HepG2 (cell line): ENCODE data around the gene CPT1A. TPM values are rescaled to one million over a fixed set of nuclear protein-coding genes. Genes with fewer than 3 reads are reported as not detected.
A peak's percentile ranks its signal among the peaks of the same experiment; 100 is the strongest.

Source experiments
- ATAC-seq: fragments of 200-7000 bp; cut with Tn5 transposase; 3 replicates; pipeline ENCODE4 v1.9.1; 2020; ENCODE audit warnings: mild to moderate bottlenecking, moderate library complexity
- BruUV-seq: library from RNA; stranded (reverse); fragments of 400-500 nt; replicated peaks from 2 replicates; lab custom pipeline; 2021; lab: Mats Ljungman, UMichigan
- CTCF ChIA-PET: fragments of 300-600 bp; formaldehyde crosslinking; extraction: SDS; loops from one replicate; lab custom pipeline; 2021; ENCODE audit warnings: low total read pairs, inconsistent platforms, low intra/inter-chr PET ratio; lab: Yijun Ruan, JAX
- POLR2A ChIA-PET: fragments of 350-600 bp; sonication (Branson Sonifier 250); formaldehyde crosslinking; loops from one replicate; lab custom pipeline; 2020; ENCODE audit warnings: antibody characterized with exemption, inconsistent platforms; lab: Yijun Ruan, JAX
- DNase-seq: peaks from one replicate; pipeline ENCODE4 v3.0.0-alpha.2; 2015; ENCODE audit warnings: low spot score
- FAIRE-seq: peaks from 3 replicates; lab custom pipeline; 2011; peaks lifted over from hg19 to GRCh38; lab: Jason Lieb, UNC
- H2AFZ ChIP-seq: one replicate; pipeline ENCODE4 v1.6.1; 2011; ENCODE audit warnings: low read length, inconsistent platforms
- H3K27ac ChIP-seq: fragments of 300-600 bp; 3 replicates; pipeline ENCODE4 v1.8.0; 2011; ENCODE audit warnings: mixed run types, mild to moderate bottlenecking, mixed read lengths, low read length, inconsistent platforms; ENCODE audit not compliant: insufficient read depth; ENCODE audit errors: extremely low read length
- H3K27me3 ChIP-seq, 2 experiments: fragments of 200-600 bp in 1 of 2; 2 replicates in 1 of 2; 3 replicates in 1 of 2; pipeline versions ENCODE4 v1.6.0 to v1.8.0; 2011; ENCODE audit warnings: low read length in 2 of 2, mild to moderate bottlenecking in 2 of 2, moderate library complexity in 2 of 2, inconsistent platforms in 1 of 2; ENCODE audit not compliant: insufficient read depth in 2 of 2, control insufficient read depth in 1 of 2
- H3K36me3 ChIP-seq, 2 experiments: fragments of 200-600 bp in 1 of 2; replicated peaks in 1 of 2; 2 replicates in 1 of 2; 3 replicates in 1 of 2; pipeline versions ENCODE4 v1.5.1 to v1.8.0; 2011; ENCODE audit warnings: low read length in 2 of 2, inconsistent platforms in 1 of 2; ENCODE audit not compliant: insufficient read depth in 2 of 2, control insufficient read depth in 1 of 2
- H3K4me1 ChIP-seq: 2 replicates; pipeline ENCODE4 v1.5.1; 2012; ENCODE audit warnings: low read length, inconsistent platforms; ENCODE audit not compliant: insufficient read depth
- H3K4me2 ChIP-seq: 2 replicates; pipeline ENCODE4 v1.6.0; 2011; ENCODE audit warnings: low read depth, low read length, inconsistent platforms
- H3K4me3 ChIP-seq, 3 experiments: fragments of 200-600 bp in 1 of 3; sonication (generic), shearing (Covaris generic) in 1 of 3; replicated peaks in 1 of 3; 2 replicates each; pipeline ENCODE4 v1.5.1; 2011 to 2016; ENCODE audit warnings: low read length in 3 of 3, inconsistent platforms in 2 of 3, low read depth in 2 of 3, mild to moderate bottlenecking in 2 of 3, control low read depth in 1 of 3, mixed read lengths in 1 of 3; ENCODE audit not compliant: insufficient read depth in 1 of 3
- H3K79me2 ChIP-seq: one replicate; pipeline ENCODE4 v1.6.1; 2011; ENCODE audit warnings: low read length, inconsistent platforms; ENCODE audit not compliant: insufficient read depth
- H3K9ac ChIP-seq: 2 replicates; pipeline ENCODE4 v1.6.0; 2011; ENCODE audit warnings: mild to moderate bottlenecking, low read depth, low read length, inconsistent platforms; ENCODE audit not compliant: insufficient read depth
- H3K9me3 ChIP-seq: 2 replicates; pipeline ENCODE4 v1.5.1; 2012; ENCODE audit warnings: mild to moderate bottlenecking, low read length
- H4K20me1 ChIP-seq: 2 replicates; pipeline ENCODE4 v1.6.0; 2011; ENCODE audit warnings: inconsistent platforms, mild to moderate bottlenecking, low read length, moderate library complexity; ENCODE audit not compliant: insufficient read depth
- AKAP8 ChIP-seq: sonication (generic); formaldehyde crosslinking; IDR thresholded peaks from 2 replicates; pipeline ENCODE4 v1.5.1; 2020; ENCODE audit warnings: mild to moderate bottlenecking, missing genetic modification reagents
- MIER2 ChIP-seq: IDR thresholded peaks from 2 replicates; pipeline ENCODE4 v1.6.1; 2016; ENCODE audit warnings: missing biosample characterization, missing genetic modification reagents
- ZBTB4 ChIP-seq: sonication (generic); formaldehyde crosslinking; IDR thresholded peaks from 2 replicates; pipeline ENCODE4 v1.4.0; 2020; ENCODE audit warnings: missing genetic modification reagents, mild to moderate bottlenecking, borderline replicate concordance
- ZNF124 ChIP-seq: sonication (generic); formaldehyde crosslinking; IDR thresholded peaks from 2 replicates; pipeline ENCODE4 v1.4.0; 2020; ENCODE audit warnings: missing genetic modification reagents
- ZNF264 ChIP-seq: sonication (generic); formaldehyde crosslinking; IDR thresholded peaks from 2 replicates; pipeline ENCODE4 v1.4.0; 2020; ENCODE audit warnings: missing genetic modification reagents
- ZNF296 ChIP-seq: sonication (generic); formaldehyde crosslinking; conservative IDR thresholded peaks from 2 replicates; pipeline ENCODE4 v1.5.0; 2020; ENCODE audit warnings: mild to moderate bottlenecking, missing genetic modification reagents
- ZNF543 ChIP-seq: sonication (generic); formaldehyde crosslinking; IDR thresholded peaks from 2 replicates; pipeline ENCODE4 v1.4.0; 2020; ENCODE audit warnings: mild to moderate bottlenecking, missing genetic modification reagents
- ZSCAN12 ChIP-seq: sonication (generic); formaldehyde crosslinking; IDR thresholded peaks from 2 replicates; pipeline ENCODE4 v1.9.0; 2021; ENCODE audit warnings: mild to moderate bottlenecking, missing genetic modification reagents
- ZSCAN29 ChIP-seq: sonication (generic); formaldehyde crosslinking; conservative IDR thresholded peaks from 2 replicates; pipeline ENCODE4 v1.4.0; 2020; ENCODE audit warnings: mild to moderate bottlenecking, missing genetic modification reagents
- WGBS: methylation state at CpG from one replicate; pipeline ENCODE4 v1.1.6; 2017; ENCODE audit warnings: low lambda C conversion rate; 5-methylcytosine and 5-hydroxymethylcytosine counted together
- in situ Hi-C: cut with HindIII; loops from 2 replicates; pipeline ENCODE4 v1.10.0; 2017; ENCODE audit warnings: low pct_unique_long_range_greater_than_20kb; ENCODE audit not compliant: extremely low pct_ligation_motif_present
- intact Hi-C: fragments of 100-400 bp; cut with micrococcal nuclease; formaldehyde crosslinking; loops from one replicate; pipeline ENCODE4 v1.10.0; 2022; ENCODE audit not compliant: unreplicated experiment
- polyA plus RNA-seq, 8 experiments: library from polyadenylated mRNA; depleted of rRNA in 3 of 8; stranded (reverse) in 7 of 8; unstranded in 1 of 8; fragments of >200 nt; fragmentation: Illumina TruSeq in 4 of 8; extraction: Trizol in 4 of 8; gene quantifications; 2 replicates each; pipeline versions ENCODE4 v1.2.1 to v1.2.3, GENCODE V29; 2011 to 2016; ENCODE audit warnings: low read depth in 4 of 8, missing spikeins in 1 of 8, mixed read lengths in 1 of 8; ENCODE audit not compliant: insufficient read depth in 1 of 8
- total RNA-seq, 5 experiments: library from RNA; depleted of rRNA; stranded (reverse); fragments of >200 nt; fragmentation: Illumina TruSeq; extraction: Trizol; gene quantifications; 2 replicates each; pipeline ENCODE4 v1.2.3, GENCODE V29; 2016; ENCODE audit warnings: low read depth in 1 of 5

CPT1A gene
- total and polyA plus RNA-seq, 2 of the 13 experiments (the other 11 are each of a cell fraction or from before 2014, with no cell fraction given), result 7.0 to 7.1 TPM

GRCh38 chr11:68782711-68783110 lies 59.0 kb downstream of the CPT1A start (continued):
- TF ChIP-seq AKAP8 (CRISPR knock-in tag), result no peak
- TF ChIP-seq MIER2 (CRISPR knock-in tag), result no peak
- no peak for TF ChIP-seq ZNF543 (CRISPR knock-in tag)
- TF ChIP-seq ZBTB4 (CRISPR knock-in tag), result no peak
- TF ChIP-seq ZNF296 (CRISPR knock-in tag), result no peak
- no peak for TF ChIP-seq ZNF264 (CRISPR knock-in tag)

GRCh38 chr11:68780829-68781228 lies 60.9 kb downstream of the CPT1A start:
- intact Hi-C loops, result no loop called here
- Histone ChIP-seq H3K4me2 (no peak overlapping the region), H3K4me3 (no peak overlapping the region), H3K36me3 (peaks cover 2 to 4% of the 10 kb centered on the region in 2 experiments; a peak in 3 of 5 replicates), H4K20me1 (no peaks in the 10 kb centered on the region), H3K9ac (no peak overlapping the region), H3K79me2 (no peaks in the 10 kb centered on the region), H3K27me3 (no peaks in the 10 kb centered on the region), H3K9me3 (no peaks in the 10 kb centered on the region), H3K4me1 (no peaks in the 10 kb centered on the region), H3K27ac (no peak overlapping the region), H2AFZ (no peak overlapping the region)
- TF ChIP-seq ZSCAN12 (CRISPR knock-in tag) (no peak), ZSCAN29 (CRISPR knock-in tag) (no peak), ZNF124 (no peak)
- ChIA-PET POLR2A (no interaction called here), CTCF (no interaction called here)
- ATAC-seq (peak; percentile 40), FAIRE-seq (no peak), DNase-seq (no peak)
- WGBS, result 50% methylated on average over 1 of the region's 4 CpGs
- no TSS peak for BruUV-seq
- in situ Hi-C loops, result no loop called here
